ENCODE data around the gene GPR89A.
A peak's percentile ranks its signal among the peaks of the same experiment; 100 is the strongest.
"Not testable (repeated sequence)": the region's sequence is repeated elsewhere in the genome, so short reads cannot be mapped to it uniquely, and the experiment has no call there.

The GPR89A gene

GRCh38 chr1:145656245-145656943 lies 48.6 kb downstream of the GPR89A start:
- H3K27ac ChIP-seq; POLR2A ChIA-PET (ENCODE audit: low non-redundant PET); DNase-seq (ENCODE audit: low spot score); CTCF ChIA-PET: not testable (repeated sequence)

GRCh38 chr1:145662502-145662901 lies 54.7 kb downstream of the GPR89A start:
- POLR2A ChIA-PET (ENCODE audit: low non-redundant PET); CTCF ChIA-PET; H3K27ac ChIP-seq; DNase-seq (ENCODE audit: low spot score): not testable (repeated sequence)

GRCh38 chr1:145665015-145665414 lies 57.2 kb downstream of the GPR89A start:
- POLR2A ChIA-PET (ENCODE audit: low non-redundant PET); H3K27ac ChIP-seq; DNase-seq (ENCODE audit: low spot score); CTCF ChIA-PET: not testable (repeated sequence)

GRCh38 chr1:145670995-145671745 lies 63.4 kb downstream of the GPR89A start:
- H3K27ac ChIP-seq; POLR2A ChIA-PET (ENCODE audit: low non-redundant PET); DNase-seq (ENCODE audit: low spot score); CTCF ChIA-PET: not testable (repeated sequence)

- H3K27ac ChIP-seq; DNase-seq (ENCODE audit: low spot score); POLR2A ChIA-PET (ENCODE audit: low non-redundant PET); CTCF ChIA-PET: not testable (repeated sequence)
Observed at GRCh38 chr1:145673217-145673616, 65.4 kb downstream of the GPR89A start.

GRCh38 chr1:145684858-145685257 lies 77.1 kb downstream of the GPR89A start:
- DNase-seq (ENCODE audit: low spot score); H3K27ac ChIP-seq; POLR2A ChIA-PET (ENCODE audit: low non-redundant PET); CTCF ChIA-PET: not testable (repeated sequence)

GRCh38 chr1:145686078-145686477 lies 78.3 kb downstream of the GPR89A start:
- DNase-seq (ENCODE audit: low spot score); POLR2A ChIA-PET (ENCODE audit: low non-redundant PET); CTCF ChIA-PET: not testable (repeated sequence)
- H3K27ac ChIP-seq = peak overlapping the region; percentile 37; the same call in 1 of the 2 replicates

GRCh38 chr1:145688328-145688727 lies 80.5 kb downstream of the GPR89A start:
- no peak for DNase-seq (ENCODE audit: low spot score)
- no peak overlapping the region; the same call in 1 of the 2 replicates for H3K27ac ChIP-seq
- CTCF ChIA-PET = no interaction called here
- POLR2A ChIA-PET (ENCODE audit: low non-redundant PET) = no interaction called here
- TF ChIP-seq CTCF (conservative IDR thresholded peaks at IDR 0.05; ENCODE audit: low read depth) = no peak

- DNase-seq (ENCODE audit: low spot score) = no peak
- no peak for TF ChIP-seq CTCF (conservative IDR thresholded peaks at IDR 0.05; ENCODE audit: low read depth)
- H3K27ac ChIP-seq = peak overlapping the region; percentile 59
- ChIA-PET CTCF (no interaction called here), POLR2A (ENCODE audit: low non-redundant PET) (no interaction called here)
Observed at GRCh38 chr1:145688924-145689323, 81.1 kb downstream of the GPR89A start.

GRCh38 chr1:145689922-145690321 lies 82.1 kb downstream of the GPR89A start:
- ChIA-PET POLR2A (ENCODE audit: low non-redundant PET) (no interaction called here), CTCF (no interaction called here)
- peak overlapping the region; percentile 59 for H3K27ac ChIP-seq
- TF ChIP-seq CTCF (conservative IDR thresholded peaks at IDR 0.05; ENCODE audit: low read depth) = no peak
- DNase-seq (ENCODE audit: low spot score) = no peak
